Adipose tissue (tissue), 3 donors: ENCODE data around the gene RTN4R. TPM values are rescaled to one million over a fixed set of nuclear protein-coding genes. Genes with fewer than 3 reads are reported as not detected.

ENCODE experiments used
- H3K27ac ChIP-seq: one replicate; pipeline ENCODE4 v1.5.1; 2013; ENCODE audit warnings: low read depth, low read length
- WGBS, 3 donors: extraction: QIAGEN DNeasy Blood & Tissue Kit; methylation state at CpG; one replicate each; pipeline ENCODE4 v1.1.7; 2013; 5-methylcytosine and 5-hydroxymethylcytosine counted together
- polyA plus RNA-seq, 3 donors: library from polyadenylated mRNA; stranded (reverse); fragments of 200-250 nt; gene quantifications; one replicate each; pipeline ENCODE4 v1.2.3, GENCODE V29; 2013
- donor health status: healthy with polysubstance abuse.
- donor health status: Bipolar disorder and iron deficiency.
- donor health status: healthy.

Gene RTN4R
- polyA plus RNA-seq, 3 donors, result 0.22 to 7.2 (median 0.59) TPM

DNA sequence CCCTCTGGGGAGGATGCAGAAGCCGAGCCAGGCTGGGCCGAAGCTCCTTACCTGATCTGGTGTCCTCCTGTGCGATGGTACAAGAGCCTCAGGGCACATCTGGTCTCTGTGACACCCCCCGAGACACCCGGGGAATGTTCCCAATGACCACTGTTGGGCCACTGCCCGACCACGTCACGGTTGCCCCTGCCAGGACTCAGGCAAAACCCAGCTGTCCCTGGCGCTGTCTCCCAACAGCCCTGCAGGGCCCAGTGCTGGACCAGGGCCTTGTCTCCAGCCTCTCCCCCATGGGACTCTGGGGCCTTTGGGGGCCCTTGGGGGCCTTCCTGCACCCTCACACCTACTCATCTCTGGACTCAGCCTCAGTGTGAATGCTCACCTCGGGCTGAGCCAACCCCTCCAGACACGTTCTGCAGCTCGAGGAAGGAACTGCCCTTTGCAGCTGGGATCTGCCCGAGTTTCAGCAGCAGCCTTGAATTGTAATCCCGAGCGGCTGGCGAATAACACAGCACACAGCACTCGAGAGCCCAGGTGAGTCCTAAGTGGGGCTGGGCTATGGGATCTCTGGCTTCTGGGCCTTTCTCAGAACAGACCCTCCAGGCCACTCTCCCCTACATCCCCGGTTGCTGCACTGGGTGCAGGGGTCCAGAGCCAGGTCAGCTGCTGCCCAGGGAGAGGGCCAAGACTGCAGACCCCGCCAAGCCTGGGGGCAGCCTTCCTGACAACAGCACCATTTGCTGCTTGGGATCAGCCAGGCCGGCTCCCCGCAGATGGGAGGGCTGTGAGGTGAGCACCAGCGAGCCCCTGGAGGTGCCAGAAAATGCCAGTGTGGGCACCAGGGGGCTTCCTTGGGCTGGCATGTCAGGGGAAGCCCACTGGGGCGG, 39.8 kb downstream of the RTN4R start:
- H3K27ac ChIP-seq, result no peak overlapping the region

DNA sequence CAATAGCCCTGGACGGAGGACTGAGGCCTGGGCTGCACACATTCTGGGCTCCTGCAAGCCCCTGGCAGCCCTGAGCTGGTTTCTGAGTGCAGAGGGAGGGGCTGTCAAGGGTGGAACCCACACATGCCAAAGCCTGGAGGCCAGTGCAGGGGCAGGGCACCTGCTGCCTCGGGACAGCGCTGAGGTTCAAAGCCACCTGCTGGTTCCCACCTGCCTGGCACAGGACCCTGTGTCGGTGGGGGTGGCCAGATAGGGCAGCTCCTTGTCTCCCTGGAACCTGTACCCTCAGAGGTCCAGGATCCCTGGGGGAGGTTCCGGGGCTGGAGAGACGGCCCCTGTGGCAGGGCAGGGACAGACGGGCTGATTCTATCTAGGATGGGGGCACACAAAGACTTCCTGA, 40.8 kb downstream of the RTN4R start:
- no peak overlapping the region for H3K27ac ChIP-seq
- 51 to 81% (median 74%) methylated on average over 7 of the region's 7 CpGs for WGBS, 3 donors

More for the DNA sequence above, 39.8 kb downstream of the RTN4R start:
- 64 to 87% (median 84%) methylated on average over 23 of the region's 23 CpGs for whole genome bisulfite sequencing, 3 donors

DNA sequence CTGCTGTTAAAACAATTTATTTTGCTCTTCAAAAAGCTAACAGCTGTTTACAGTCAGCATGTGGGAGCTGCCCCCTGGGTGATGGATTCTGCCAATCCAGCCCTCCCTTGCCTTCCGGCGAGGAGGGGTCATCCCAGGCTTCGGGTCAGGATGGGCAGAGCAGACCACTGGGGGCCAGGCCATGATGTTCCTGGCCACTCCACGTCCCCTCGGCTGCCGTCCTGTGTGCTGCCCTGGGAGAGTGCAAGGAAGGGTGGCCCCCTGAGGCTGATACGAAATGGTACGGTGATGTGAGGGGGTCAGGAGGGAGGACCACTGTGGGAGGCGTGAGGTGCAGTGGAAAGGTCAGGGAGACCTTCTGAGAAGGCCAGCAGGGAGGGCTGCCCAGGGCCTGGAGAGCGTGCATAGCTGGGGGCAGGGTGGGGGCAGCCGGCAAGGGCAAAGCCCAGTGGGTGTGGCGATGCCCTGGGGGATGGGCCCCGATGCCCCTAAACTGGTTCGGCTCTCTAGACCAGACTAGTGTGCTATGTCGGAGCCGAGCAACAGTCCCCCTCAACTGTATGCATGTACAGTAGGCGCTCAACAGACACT, 41.3 kb downstream of the RTN4R start:
- WGBS, 3 donors, result 72 to 82% (median 82%) methylated on average over 17 of the region's 17 CpGs
- H3K27ac ChIP-seq, result no peak overlapping the region

DNA sequence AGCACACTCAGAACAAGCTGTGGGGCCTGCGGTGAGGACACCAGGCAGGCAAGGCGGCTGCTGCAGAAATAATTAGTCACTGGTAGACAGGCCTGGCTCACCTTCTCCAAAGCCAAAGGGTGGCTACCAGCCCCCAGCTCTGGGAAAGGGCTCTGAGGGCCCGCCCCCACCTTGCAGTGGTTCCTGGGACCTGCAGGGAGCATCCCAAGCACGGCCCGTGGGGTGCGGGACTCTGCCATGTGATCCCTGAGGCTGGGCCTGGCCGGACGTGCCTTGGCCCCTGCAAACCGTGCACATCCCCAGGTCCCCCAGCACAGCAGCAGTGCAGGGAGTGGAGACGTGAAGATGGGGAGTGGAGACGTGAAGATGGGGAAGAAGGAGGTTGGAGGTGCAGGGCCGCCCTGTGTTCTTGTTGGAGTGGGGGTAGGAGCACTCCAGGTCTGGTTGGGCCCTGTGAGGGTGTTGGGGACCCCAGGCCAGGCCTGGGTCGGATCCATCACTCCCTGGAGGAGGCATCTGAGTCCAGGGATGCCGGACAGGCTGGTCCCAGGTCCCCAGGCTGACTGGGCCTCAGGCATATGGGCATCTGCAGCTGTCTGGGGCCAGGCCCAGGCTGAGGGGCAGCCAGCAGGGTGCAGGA, 41.9 kb downstream of the RTN4R start:
- WGBS, 3 donors, result 82 to 87% (median 83%) methylated on average over 11 to 14 of the region's 14 CpGs
- no peak overlapping the region for H3K27ac ChIP-seq

DNA sequence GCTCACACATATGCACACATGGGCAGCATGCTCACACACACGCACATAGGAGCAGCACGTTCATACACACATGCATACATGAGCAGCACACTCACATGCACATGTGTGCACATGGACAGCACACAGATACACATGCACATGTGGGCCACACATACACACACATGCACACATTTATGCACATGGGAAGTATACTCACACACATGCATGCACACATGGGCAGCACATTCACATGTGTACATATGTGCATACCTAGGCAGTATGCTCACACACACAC, 42.5 kb downstream of the RTN4R start:
- no peak overlapping the region for H3K27ac ChIP-seq
- 91 to 96% (median 94%) methylated on average over 2 of the region's 2 CpGs for WGBS, 3 donors

DNA sequence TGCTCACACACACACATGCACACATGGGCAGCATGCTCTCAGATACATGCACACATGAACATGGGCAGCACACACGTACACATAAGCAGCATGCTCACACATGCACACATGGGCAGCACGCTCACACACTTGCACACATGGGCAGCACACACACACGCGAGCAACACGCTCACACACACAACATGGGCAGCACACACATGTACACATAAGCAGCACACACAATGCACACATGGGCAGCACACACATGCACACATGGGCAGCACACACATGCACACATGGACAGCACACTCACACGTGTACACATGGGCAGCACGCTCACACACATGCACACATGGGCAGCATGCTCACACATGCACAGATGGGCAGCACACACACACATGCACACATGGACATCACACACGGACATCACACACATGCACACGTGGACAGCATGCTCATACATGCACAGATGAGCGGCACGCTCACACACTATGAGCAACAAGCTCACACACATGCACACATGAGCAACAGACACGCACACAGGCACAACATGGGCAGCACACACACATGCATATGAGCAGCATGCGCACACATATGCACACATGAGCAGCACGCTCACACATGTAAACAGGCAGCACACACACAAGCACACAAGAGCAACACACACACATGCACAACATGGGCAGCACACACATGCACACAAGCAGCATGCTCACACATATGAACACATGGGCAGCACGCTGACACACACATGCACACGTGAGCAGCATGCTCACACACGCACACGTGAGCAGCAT, 43.0 kb downstream of the RTN4R start:
- WGBS, 3 donors, result 91 to 97% (median 95%) methylated on average over 18 of the region's 18 CpGs
- H3K27ac ChIP-seq, result no peak overlapping the region

DNA sequence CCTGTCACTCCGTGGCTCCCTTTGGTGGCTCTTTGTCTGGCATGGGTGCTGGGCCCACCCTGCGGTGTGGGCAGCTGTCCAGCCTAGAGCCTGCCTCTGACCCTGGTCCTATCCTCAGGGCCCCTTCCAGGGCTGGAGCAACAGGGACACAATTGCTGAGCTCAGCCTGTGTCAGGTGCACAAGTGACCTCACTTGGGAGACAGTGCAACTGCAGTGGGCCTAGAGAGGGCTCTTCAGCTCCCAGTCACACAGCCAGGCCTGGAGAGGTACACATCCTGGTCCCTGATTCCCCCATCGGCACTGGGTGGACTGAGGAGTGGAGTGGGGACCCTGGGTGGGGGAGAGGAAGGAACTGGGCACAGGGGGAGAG, 43.9 kb downstream of the RTN4R start:
- no peak overlapping the region for H3K27ac ChIP-seq
- WGBS, 3 donors, result 74 to 90% (median 81%) methylated on average over 2 to 3 of the region's 3 CpGs

DNA sequence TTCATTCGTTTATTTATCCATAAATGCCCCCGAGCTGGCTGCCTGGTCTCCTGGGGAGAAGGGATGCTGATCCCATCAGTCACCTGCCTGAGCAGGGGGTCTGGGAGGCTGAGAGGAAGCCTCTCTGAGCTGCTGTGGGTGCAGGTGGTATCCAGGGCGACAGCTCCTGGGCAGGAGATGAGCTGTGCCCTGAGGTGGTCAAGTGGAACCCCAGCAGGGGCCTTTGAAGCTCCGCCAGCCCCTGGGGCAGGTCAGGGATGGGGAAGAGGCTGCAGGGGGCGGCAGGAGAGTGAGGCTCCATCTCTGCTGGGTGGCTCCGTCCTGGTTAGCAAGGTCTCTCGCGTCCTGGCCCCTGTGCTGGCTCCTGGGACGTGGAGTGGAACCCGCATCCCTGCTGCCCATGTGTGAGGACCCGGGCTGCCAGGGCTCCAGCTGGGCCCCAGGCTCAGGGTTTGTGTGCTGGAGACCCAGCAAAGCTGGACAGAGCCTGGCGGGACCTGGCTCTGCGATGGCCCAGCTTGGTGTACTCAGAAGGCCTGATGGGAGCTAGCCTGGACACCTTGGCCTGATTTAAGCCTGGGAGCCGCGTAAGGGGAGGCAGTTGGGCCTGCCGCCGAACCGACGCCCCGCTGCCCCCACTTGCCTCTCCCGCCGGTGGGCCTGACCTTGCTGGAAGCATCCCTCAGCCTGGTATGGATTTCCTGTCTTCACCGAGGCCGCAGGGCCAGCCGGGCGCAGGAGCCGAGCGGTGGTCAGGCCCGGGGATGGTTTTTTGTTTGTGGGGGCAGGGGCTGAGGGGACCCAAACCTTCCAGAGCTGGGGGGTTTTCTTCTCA, 44.5 kb downstream of the RTN4R start:
- 83 to 88% (median 84%) methylated on average over 28 to 29 of the region's 29 CpGs for WGBS, 3 donors
- no peak overlapping the region for H3K27ac ChIP-seq

DNA sequence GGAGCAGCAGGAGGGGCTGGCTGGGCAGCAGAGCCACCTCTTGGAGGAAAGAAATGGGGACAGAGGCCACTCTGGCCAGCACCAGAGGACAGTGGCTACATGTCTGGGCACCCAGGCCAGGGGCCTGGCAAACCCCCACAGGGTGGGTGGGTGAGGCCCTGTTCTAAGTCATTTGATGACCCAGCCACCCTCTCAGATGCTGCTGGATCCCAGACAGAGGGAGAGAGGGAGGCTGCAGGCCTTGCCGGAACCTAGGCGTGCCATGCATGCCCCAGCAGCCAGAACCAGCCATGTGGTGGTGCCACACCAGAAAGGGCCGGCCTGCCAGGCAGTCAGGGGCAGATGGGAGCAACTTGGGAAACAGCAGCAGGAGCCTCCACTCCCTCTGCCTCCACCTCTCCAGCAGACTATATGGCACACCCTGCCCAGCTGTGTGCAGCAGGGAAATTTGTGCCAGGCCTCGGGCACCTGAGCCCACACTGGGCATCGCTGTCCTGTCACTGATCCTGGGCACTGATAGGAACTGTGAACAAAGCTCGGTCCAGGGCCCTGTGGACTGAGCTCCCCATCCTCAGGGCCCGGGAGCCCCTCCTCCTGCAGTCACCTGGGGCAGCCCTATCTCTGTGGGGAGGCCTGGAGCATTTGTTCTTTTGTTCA, 45.2 kb downstream of the RTN4R start:
- no peak overlapping the region for H3K27ac ChIP-seq
- 89 to 94% (median 94%) methylated on average over 5 to 7 of the region's 7 CpGs for WGBS, 3 donors

DNA sequence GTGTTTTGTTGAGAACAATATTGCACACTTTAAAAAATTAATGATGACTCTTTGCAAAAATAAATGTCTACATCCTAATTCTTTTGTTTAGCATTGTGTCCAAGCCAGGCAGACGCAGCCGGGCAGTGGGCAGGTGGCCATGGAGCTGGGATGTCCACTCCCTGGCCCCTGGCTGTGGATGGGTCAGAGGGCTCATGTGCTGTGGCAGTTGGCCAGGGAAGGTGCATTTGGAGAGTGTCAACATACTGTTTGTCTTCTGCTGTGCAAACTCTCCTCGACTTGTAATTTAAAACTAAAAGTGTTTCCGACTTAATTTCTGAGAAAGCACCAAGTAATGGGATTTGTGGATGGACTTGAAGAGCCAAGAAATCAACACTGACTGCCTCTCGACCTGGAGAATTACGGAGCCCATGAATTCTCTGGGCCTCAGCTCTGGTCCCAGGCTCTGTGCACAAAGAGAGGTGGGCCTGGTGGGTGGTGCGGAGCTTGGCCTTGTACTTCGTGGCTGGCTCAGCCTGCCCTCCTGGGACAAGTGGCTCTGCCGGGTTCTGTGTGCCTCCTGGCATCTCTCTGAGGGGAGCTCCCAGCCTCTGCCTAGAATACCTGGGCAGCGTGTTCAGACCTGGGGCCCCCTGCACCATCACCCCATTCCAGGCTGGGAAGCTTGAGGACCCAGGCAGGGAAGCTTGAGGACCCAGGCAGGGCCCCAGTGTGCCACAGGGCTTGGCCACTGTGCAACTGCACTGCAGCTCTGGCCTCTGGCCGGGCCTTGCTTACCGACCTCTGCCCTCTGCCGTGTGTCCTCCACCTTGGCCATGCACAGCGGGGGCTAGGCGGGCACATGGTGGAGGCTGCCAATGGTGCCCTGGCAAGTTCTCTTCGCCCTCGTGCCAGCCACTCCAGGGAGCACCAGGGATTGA, 46.4 kb downstream of the RTN4R start:
- H3K27ac ChIP-seq, result no peak overlapping the region
- WGBS, 3 donors, result 50 to 72% (median 66%) methylated on average over 17 of the region's 17 CpGs

DNA sequence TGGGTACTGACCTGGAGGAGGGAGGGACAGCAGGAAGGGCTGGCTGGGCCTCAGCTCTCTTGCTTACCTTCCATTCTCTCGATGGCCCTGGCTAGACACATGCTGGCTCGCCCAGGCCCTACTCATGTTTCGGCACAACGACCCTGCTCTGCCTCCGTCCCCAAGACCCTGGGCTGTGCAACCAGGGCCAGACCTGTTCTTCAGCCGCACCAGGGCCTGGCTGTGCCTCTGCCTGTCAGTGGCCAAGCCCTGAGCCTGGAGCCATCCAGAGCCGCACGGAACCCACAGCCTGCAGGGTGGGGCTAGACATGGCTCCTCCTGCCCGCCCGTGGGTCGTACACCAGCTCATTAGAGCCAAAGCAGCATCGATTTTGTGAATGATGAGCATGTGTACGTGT, 47.5 kb downstream of the RTN4R start:
- WGBS, 3 donors, result 88 to 93% (median 88%) methylated on average over 13 of the region's 13 CpGs
- H3K27ac ChIP-seq, result no peak overlapping the region

DNA sequence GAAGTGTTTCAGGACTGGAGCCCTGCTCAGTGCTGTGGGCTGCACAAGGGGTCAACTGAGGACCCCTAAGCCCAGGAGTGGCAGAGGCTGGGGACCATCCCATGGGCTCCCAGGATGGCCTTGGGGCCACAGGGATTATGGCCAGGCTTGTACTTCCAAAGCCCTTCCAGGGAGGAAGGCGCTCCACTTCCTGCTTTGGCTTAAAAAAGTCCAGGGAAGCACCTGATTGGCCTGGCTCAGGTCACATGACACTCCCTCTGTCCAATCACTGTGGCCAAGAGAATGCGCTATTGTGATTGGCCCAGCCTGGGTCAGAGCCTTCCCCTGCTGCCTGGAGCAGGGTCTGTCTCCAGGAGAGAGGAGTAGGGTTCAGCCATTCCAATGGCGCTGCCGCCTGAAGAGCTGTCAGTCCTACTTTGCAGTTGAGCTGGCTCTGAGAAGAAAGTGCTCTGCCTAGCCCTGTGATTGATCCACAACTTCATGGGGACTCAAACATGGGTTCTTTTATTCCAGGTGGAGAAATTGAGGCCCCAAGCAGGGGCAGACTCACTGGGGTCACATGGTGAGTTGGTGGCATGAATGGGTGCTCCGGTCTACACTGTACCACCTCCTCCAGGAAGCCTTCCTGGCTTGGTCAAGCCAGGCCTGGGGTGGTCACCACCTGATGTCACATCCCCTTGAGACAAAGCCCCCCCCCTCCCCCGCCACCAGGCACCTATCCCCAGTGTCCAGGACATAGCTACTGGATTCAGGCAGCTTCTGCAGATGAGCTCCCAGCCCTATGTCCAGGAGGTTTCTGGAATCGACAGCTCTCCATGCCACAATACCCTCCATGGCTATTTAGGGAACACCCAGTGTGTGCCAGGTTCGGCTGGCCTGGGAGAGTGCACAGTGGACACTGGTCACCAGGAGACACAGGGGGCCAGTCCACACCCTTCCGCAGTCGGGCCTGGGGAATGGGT, 48.2 kb downstream of the RTN4R start:
- WGBS, 3 donors, result 90 to 95% (median 94%) methylated on average over 10 of the region's 10 CpGs
- no peak overlapping the region for H3K27ac ChIP-seq

DNA sequence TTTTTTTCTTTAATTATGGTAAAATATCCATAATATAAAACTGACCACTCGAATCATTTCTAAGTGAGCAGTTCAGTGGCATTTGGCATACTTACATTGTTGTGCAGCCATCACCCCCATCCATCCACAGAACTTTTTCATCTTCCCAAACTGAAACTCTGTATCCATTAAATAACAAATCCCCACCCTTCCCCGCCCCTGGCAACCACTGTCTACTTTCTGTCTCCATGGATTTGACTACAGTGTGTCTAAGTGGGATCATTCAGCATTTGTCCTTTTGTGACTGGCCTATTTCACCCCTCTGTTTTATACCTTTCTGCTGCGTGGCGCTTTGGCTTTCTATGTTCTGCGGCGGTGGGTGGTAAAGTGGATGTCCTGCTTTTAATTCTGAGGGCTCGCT, 49.1 kb downstream of the RTN4R start:
- H3K27ac ChIP-seq, result no peak overlapping the region
- 90 to 95% (median 93%) methylated on average over 7 of the region's 7 CpGs for WGBS, 3 donors

DNA sequence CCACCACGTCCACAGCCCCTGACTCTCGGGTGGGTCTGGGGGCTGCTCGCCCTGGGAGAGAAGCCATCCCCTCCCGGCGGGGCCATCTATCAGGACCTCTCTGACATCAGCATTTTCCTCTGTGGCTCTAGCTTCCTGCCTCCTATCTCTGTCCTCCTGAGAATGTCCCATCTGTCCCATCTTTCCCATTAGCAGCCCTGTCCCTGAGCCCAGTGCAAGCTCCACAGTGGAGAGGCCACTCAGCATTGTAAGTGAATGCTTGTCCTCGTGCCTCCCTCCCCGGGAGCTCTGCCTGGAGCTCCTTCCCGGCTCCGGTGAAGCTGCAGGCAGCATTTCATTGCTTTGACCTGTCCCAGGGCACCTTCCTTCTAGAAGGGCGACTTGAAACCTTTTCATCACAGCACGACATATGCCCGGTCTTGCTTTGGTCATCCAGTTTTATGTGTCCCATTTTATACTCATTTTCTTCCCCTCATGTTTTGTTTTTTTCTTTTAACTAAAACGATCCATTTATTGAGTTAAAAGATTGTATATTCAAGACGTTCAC, 49.7 kb downstream of the RTN4R start:
- 62 to 75% (median 63%) methylated on average over 14 of the region's 14 CpGs for WGBS, 3 donors
- H3K27ac ChIP-seq, result no peak overlapping the region

DNA sequence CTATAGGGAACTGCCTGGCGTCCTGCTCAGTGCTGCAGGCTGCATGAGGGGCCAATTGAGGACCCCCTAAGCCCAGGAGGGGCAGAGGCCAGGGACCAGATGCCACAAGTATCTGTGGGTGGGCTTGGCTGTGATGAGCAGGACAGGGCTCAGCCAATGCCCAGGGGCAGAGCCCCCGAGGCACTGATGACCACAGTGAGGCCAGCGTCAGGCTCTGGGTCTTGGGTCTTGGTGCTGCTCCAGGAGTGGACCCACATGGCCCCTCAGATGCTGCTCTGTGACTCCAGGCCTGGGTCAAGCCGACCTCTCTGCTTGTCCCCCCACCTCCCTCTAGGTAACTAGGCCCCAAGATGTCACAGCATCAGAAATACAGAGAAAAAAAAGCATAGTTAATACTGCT, 50.6 kb downstream of the RTN4R start:
- no peak overlapping the region for H3K27ac ChIP-seq
- 69 to 84% (median 73%) methylated on average over 4 of the region's 4 CpGs for WGBS, 3 donors
